Glutamatergic neuron (in vitro differentiated cells): ENCODE results near the gene ZBED4. TPM values are rescaled to one million over a fixed set of nuclear protein-coding genes. Genes with fewer than 3 reads are reported as not detected.

Source experiments
- DNase-seq: peaks from one replicate; pipeline ENCODE4 v3.0.0; 2022
- H3K27ac Mint-ChIP-seq: one replicate; pipeline ENCODE4 v1.8.0; 2020; ENCODE audit warnings: mild to moderate bottlenecking, mixed read lengths, inconsistent platforms; ENCODE audit not compliant: unreplicated experiment
- H3K27me3 Mint-ChIP-seq: one replicate; pipeline ENCODE4 v1.8.0; 2020; ENCODE audit warnings: mild to moderate bottlenecking, moderate library complexity, mixed read lengths, inconsistent platforms; ENCODE audit not compliant: unreplicated experiment
- H3K36me3 Mint-ChIP-seq: one replicate; pipeline ENCODE4 v1.8.0; 2020; ENCODE audit warnings: mild to moderate bottlenecking, mixed read lengths, inconsistent platforms; ENCODE audit not compliant: unreplicated experiment
- H3K4me1 Mint-ChIP-seq: one replicate; pipeline ENCODE4 v1.8.0; 2020; ENCODE audit warnings: mild to moderate bottlenecking, low read depth, mixed read lengths, inconsistent platforms; ENCODE audit not compliant: unreplicated experiment
- H3K4me3 Mint-ChIP-seq: one replicate; pipeline ENCODE4 v1.8.0; 2020; ENCODE audit warnings: mild to moderate bottlenecking, mixed read lengths, inconsistent platforms; ENCODE audit not compliant: unreplicated experiment
- H3K9me3 Mint-ChIP-seq: one replicate; pipeline ENCODE4 v1.8.0; 2020; ENCODE audit warnings: mild to moderate bottlenecking, moderate library complexity, mixed read lengths, inconsistent platforms; ENCODE audit not compliant: unreplicated experiment
- CTCF ChIP-seq: fragments of 200-600 bp; sonication (generic); IDR thresholded peaks from one replicate; pipeline ENCODE4 v1.5.0; 2021; ENCODE audit not compliant: partially characterized antibody, unreplicated experiment
- total RNA-seq: library from RNA; stranded (reverse); fragmentation: NEBNext Ultra II Directional; extraction: Animal tissue kit (Norgen Biotek cat#: 25700); gene quantifications from one replicate; pipeline ENCODE4 v1.2.1, GENCODE V29; 2021; ENCODE audit not compliant: unreplicated experiment

The ZBED4 gene
- total RNA-seq, 1 donor from 2014 or later, result 53.5 TPM

GRCh38 chr22:49918911-49919881, 65.6 kb downstream of the ZBED4 start:
- Mint-ChIP-seq H3K36me3 (no peaks in the 10 kb centered on the region), H3K4me3 (peak overlapping the region; percentile 71), H3K27ac (peak overlapping the region; percentile 33), H3K9me3 (peaks cover 9% of the 10 kb centered on the region), H3K27me3 (peaks cover 5% of the 10 kb centered on the region), H3K4me1 (peaks cover 11% of the 10 kb centered on the region)
- DNase-seq, result no peak
- TF ChIP-seq CTCF, result no peak

DNA sequence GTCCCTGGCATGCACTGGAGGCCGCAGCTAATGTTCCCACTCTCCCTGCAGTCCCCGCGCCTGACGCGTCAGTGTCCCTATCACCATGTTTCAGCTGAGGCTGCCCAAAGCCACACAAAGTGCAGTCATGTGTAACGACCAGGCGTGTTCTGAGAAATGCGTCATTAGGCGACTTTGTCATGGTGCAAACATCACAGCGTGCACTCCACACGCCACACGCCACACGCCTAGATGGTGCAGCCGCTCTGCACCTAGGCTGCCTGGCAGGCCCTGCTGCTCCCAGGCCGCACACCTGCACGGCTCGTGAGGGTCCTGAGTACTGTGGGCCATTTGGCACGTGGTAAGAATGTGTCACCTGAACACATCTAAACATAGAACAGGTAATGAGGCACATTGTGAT, 67.2 kb downstream of the ZBED4 start:
- Mint-ChIP-seq H3K27me3 (peaks cover 5% of the 10 kb centered on the region), H3K27ac (no peak overlapping the region), H3K36me3 (no peaks in the 10 kb centered on the region), H3K4me3 (no peak overlapping the region), H3K9me3 (peaks cover 9% of the 10 kb centered on the region), H3K4me1 (peaks cover 18% of the 10 kb centered on the region)
- no peak for TF ChIP-seq CTCF
- no peak for DNase-seq

DNA sequence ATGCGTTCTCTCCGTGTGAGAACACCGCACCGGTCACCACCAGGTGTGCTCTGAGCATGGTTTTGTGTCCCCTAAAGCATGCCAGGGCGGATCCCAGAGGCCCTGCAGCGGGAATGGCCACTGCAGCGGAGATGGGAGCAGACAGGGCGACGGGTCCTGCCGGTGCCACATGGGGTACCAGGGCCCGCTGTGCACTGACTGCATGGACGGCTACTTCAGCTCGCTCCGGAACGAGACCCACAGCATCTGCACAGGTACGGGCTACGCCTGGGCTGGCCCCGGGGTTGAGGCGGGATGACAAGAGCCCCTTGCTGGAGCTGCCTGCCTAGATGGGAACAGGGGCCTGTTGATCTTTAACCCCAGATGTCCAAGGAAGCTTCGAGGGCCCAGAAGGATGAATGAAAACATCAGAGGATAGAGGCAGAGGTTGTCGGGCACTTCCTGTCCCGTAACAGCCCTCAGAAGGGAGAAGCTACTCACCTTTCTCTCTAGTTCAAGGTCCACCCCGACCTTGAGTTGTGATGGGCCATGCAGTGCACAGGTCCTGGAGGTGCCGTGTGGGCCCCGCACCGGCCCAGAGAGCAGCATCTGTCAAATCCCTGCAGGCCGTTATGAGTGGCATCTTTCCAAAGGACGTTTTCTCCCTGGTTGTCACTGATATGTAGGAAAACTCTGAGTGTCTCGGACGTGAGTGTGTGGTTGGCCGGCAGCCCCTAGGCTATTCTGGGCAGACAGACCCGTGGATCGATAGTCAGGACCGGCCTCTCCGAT, 68.0 kb downstream of the ZBED4 start:
- peaks cover 5% of the 10 kb centered on the region for H3K27me3 Mint-ChIP-seq
- H3K36me3 Mint-ChIP-seq, result no peaks in the 10 kb centered on the region
- no peak for DNase-seq
- no peak overlapping the region for H3K27ac Mint-ChIP-seq
- peaks cover 22% of the 10 kb centered on the region for H3K4me1 Mint-ChIP-seq
- peaks cover 11% of the 10 kb centered on the region for H3K9me3 Mint-ChIP-seq
- no peak overlapping the region for H3K4me3 Mint-ChIP-seq
- no peak for TF ChIP-seq CTCF

DNA sequence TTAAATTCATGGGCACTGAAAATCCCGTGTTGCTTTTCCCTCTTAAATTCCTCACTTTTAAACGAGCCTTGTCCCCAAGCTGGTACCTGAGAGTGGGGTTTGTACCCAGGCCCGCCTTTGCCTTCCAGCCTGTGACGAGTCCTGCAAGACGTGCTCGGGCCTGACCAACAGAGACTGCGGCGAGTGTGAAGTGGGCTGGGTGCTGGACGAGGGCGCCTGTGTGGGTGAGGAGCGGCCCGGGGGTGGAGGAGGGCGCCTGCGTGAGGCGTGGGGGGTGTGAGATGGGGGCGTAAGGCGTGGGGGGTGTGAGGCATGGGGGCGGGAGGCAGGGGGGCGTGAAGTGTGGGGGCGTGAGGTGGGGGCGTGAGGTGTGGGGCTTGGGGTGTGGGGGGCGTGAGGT, 68.8 kb downstream of the ZBED4 start:
- Mint-ChIP-seq H3K27me3 (peaks cover 5% of the 10 kb centered on the region), H3K36me3 (no peaks in the 10 kb centered on the region), H3K9me3 (peaks cover 10% of the 10 kb centered on the region), H3K27ac (no peak overlapping the region), H3K4me3 (no peak overlapping the region), H3K4me1 (peaks cover 29% of the 10 kb centered on the region)
- TF ChIP-seq CTCF, result no peak
- no peak for DNase-seq

DNA sequence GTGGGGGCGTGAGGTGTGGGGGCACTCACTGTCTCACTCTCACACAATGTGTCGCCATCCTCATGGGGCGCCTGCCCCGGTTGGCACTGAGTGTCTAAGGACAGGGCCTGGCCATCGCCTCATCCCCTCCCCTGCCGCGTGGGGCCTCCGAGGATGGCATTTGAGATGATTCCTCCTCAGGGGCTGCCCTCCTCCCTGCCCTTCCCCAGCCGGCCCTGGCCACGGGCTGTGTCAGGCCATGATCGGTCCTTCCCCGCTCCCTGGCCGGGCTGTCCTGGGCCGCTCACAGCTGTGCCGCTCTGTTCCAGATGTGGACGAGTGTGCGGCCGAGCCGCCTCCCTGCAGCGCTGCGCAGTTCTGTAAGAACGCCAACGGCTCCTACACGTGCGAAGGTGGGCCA, 69.3 kb downstream of the ZBED4 start:
- TF ChIP-seq CTCF, result no peak
- Mint-ChIP-seq H3K9me3 (peaks cover 9% of the 10 kb centered on the region), H3K36me3 (no peaks in the 10 kb centered on the region), H3K4me3 (no peak overlapping the region), H3K27me3 (peaks cover 5% of the 10 kb centered on the region), H3K4me1 (peaks cover 29% of the 10 kb centered on the region), H3K27ac (no peak overlapping the region)
- DNase-seq, result no peak
